ENCODE measurements around the gene RTL5.

RTL5 gene

DNA sequence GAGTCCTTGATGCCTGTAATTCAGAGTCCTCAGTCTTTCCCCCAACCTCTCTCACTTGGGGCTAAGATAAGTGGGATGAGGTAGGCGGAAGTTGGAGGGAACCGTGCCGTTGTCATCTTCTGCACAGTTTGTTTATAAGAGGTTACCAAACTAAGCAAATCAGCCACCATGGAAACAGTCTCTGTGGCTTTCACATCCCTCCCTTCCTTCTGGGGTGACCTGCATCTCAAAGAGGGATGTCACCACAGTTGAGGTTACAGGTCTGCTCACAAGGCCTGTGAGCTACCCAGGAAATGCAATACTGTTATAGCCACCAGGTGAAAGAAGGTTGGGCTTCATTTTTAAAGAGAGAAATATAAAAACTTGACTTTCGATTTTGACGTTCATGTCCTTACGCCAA is 26.3 kb downstream of the RTL5 start:
- no peak overlapping the region for H3K9ac ChIP-seq (ENCODE audit: low read depth, low read length)
- H3K36me3 ChIP-seq (ENCODE audit: insufficient read depth, low read length): no peaks in the 10 kb centered on the region
- H3K4me1 ChIP-seq (ENCODE audit: control insufficient read depth, insufficient read depth, low read length): no peaks in the 10 kb centered on the region
- H3K9me3 ChIP-seq (replicated peaks; ENCODE audit: low read length): no peaks in the 10 kb centered on the region
- no peak overlapping the region for H3K4me2 ChIP-seq (ENCODE audit: low read length)
- no peak overlapping the region for H3K4me3 ChIP-seq (ENCODE audit: low read length)
- H3K27me3 ChIP-seq (ENCODE audit: control insufficient read depth, insufficient read depth, low read length): peaks cover 73% of the 10 kb centered on the region

DNA sequence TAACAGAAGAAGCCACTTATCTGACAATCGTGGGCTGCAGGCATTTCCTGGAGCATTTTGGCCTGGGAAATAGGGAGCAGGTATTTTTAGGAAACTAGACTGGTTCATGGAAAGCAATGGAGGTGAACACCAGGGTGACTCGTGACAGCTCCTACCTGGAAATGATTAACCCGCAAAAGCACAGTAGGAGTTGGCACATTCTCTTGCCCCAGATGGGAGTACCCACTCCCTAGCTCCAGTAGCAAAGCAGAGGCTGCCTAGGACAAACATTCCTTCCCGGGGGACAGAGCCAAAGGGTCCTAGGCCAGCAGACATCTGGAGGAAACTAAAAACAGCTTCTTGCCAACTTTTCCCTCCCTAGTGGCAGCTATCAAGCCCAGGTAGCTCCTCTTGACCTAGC is 29.0 kb downstream of the RTL5 start:
- Histone ChIP-seq H3K4me2 (ENCODE audit: low read length) (no peak overlapping the region), H3K27me3 (ENCODE audit: control insufficient read depth, insufficient read depth, low read length) (peaks cover 60% of the 10 kb centered on the region), H3K4me1 (ENCODE audit: control insufficient read depth, insufficient read depth, low read length) (no peaks in the 10 kb centered on the region), H3K9me3 (replicated peaks; ENCODE audit: low read length) (no peaks in the 10 kb centered on the region), H3K9ac (ENCODE audit: low read depth, low read length) (no peak overlapping the region), H3K36me3 (ENCODE audit: insufficient read depth, low read length) (no peaks in the 10 kb centered on the region), H3K4me3 (ENCODE audit: low read length) (no peak overlapping the region)

DNA sequence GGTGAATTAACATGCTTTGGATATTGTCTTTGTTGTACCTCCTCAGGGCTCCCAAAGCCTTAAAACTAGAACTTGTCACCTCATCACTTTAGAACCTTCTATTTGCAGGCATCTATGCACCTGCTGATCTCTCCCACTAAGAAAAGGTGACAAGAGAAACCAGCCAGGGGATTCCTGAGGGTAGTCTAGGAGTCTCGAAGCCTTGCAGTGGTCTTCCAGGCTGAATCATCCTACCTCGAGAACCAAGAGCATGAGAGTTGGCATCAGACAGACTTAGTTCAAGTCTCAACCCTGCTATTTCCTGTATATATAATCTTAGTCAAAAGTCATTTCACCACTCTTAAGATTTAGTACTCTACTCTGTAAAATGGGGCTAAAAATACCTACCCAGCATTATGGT is 29.6 kb downstream of the RTL5 start:
- Histone ChIP-seq H3K4me1 (ENCODE audit: control insufficient read depth, insufficient read depth, low read length) (no peaks in the 10 kb centered on the region), H3K4me3 (ENCODE audit: low read length) (no peak overlapping the region), H3K9me3 (replicated peaks; ENCODE audit: low read length) (no peaks in the 10 kb centered on the region), H3K27me3 (ENCODE audit: control insufficient read depth, insufficient read depth, low read length) (peaks cover 64% of the 10 kb centered on the region), H3K9ac (ENCODE audit: low read depth, low read length) (no peak overlapping the region), H3K4me2 (ENCODE audit: low read length) (no peak overlapping the region), H3K36me3 (ENCODE audit: insufficient read depth, low read length) (no peaks in the 10 kb centered on the region)

DNA sequence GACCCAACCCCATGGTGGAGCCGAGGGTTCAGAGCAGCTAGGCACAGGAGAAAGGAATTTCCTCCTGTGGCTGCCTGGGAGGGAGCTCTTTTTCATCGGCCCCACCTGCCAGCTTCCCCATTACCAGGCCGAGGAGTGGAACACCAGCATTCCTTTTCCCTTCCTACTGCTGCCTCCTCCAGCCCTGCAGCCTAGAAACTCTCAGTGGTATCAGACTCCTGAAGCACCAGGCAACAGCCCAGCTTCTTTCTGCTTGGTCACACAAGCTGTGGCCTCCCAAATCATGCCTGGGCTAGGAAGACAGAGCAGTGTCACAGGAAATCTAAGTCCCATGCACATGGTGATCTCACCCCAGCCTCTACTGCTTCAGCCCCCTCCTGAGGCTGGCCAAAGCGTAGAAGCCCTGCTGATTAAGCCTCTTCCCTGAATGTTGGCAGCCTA is 30.1 kb downstream of the RTL5 start:
- H3K4me1 ChIP-seq (ENCODE audit: control insufficient read depth, insufficient read depth, low read length): no peaks in the 10 kb centered on the region
- no peaks in the 10 kb centered on the region for H3K9me3 ChIP-seq (replicated peaks; ENCODE audit: low read length)
- no peak overlapping the region for H3K4me2 ChIP-seq (ENCODE audit: low read length)
- no peaks in the 10 kb centered on the region for H3K36me3 ChIP-seq (ENCODE audit: insufficient read depth, low read length)
- no peak overlapping the region for H3K9ac ChIP-seq (ENCODE audit: low read depth, low read length)
- peaks cover 66% of the 10 kb centered on the region for H3K27me3 ChIP-seq (ENCODE audit: control insufficient read depth, insufficient read depth, low read length)
- H3K4me3 ChIP-seq (ENCODE audit: low read length): no peak overlapping the region

DNA sequence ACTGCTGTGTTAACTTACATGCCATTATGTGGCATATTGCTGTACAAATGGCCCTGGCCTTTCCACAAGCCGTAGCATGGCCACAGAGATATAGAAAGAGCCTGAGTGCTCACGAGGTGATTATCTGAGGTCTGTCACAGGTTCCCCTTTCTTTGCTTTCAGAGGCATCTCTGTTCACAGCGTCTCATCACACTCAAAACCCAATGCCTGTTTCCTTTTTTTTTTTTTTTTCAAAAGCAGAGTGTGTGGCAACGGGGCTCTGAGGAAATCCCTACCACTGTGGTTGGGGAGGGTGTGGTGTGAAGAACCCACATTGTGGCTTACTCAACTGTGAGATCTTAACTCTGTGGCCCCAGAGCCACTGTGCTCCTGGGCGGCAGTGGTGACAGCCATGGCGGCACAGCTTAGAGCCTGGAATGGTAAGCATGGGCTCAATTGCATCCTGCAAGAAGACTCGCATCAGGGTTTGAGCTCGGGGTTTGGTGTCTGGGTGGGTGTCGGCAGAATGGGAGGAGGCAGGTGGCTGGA is 30.8 kb downstream of the RTL5 start:
- H3K4me1 ChIP-seq (ENCODE audit: control insufficient read depth, insufficient read depth, low read length): no peaks in the 10 kb centered on the region

DNA sequence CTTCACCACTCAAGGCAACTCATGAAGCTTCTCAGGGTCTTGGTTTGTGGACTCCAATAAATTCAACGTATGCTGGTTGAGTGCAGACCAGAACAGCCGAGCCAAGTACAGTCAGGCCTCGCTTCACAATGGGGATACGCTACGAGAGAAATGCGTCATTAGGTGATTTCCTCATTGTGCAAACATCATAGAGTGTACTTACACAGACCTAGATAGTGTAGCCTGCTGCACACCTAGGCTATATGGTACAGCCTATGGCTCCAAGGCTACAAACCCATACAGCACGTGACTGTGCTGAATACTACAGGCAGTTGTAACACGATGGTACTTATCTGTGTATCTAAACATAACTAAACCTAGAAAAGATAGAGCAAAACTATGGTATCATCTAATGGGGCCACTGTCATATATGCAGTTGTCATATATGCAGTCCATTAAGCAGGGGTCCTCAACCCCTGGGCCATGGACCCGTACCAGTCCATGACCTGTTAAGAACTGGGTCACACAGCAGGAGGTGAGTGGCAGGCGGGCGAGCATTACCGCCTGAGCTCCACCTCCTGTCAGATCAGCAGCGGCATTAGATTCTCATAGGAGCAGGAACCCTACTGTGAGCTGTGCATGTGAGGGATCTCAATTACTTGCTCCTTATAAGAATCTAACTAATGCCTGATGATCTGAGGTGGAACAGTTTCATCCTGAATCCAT is 31.5 kb downstream of the RTL5 start:
- H3K27me3 ChIP-seq (ENCODE audit: control insufficient read depth, insufficient read depth, low read length): peaks cover 75% of the 10 kb centered on the region
- no peak overlapping the region for H3K9ac ChIP-seq (ENCODE audit: low read depth, low read length)
- no peak overlapping the region for H3K4me3 ChIP-seq (ENCODE audit: low read length)
- H3K9me3 ChIP-seq (replicated peaks; ENCODE audit: low read length): no peaks in the 10 kb centered on the region
- H3K4me2 ChIP-seq (ENCODE audit: low read length): no peak overlapping the region
- no peaks in the 10 kb centered on the region for H3K36me3 ChIP-seq (ENCODE audit: insufficient read depth, low read length)
- H3K4me1 ChIP-seq (ENCODE audit: control insufficient read depth, insufficient read depth, low read length): no peaks in the 10 kb centered on the region

More for the DNA sequence above, 30.8 kb downstream of the RTL5 start:
- H3K4me2 ChIP-seq (ENCODE audit: low read length): no peak overlapping the region
- H3K27me3 ChIP-seq (ENCODE audit: control insufficient read depth, insufficient read depth, low read length): peaks cover 71% of the 10 kb centered on the region
- H3K9me3 ChIP-seq (replicated peaks; ENCODE audit: low read length): no peaks in the 10 kb centered on the region
- no peaks in the 10 kb centered on the region for H3K36me3 ChIP-seq (ENCODE audit: insufficient read depth, low read length)
- H3K9ac ChIP-seq (ENCODE audit: low read depth, low read length): no peak overlapping the region
- no peak overlapping the region for H3K4me3 ChIP-seq (ENCODE audit: low read length)

DNA sequence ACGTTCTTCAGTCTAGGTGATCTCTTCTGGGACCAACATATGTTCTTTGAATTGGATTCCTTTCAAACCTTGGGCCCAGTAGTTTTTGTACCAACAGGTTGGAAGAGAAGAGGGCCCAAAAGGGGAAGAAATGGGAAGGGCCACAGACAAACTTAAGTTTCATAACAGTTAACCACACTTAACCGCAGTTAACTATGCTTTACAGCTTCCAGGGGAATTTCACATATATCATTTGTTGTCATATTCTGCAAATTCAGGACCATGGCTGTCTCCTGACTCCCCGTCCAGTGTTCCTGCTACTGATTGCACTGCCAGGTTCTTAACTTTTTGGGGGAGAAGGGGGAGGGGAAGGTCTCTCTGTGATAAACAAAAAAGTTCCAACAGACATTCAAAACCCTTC is 34.6 kb downstream of the RTL5 start:
- Histone ChIP-seq H3K36me3 (ENCODE audit: insufficient read depth, low read length) (no peaks in the 10 kb centered on the region), H3K4me3 (ENCODE audit: low read length) (no peak overlapping the region), H3K4me1 (ENCODE audit: control insufficient read depth, insufficient read depth, low read length) (no peaks in the 10 kb centered on the region), H3K9me3 (replicated peaks; ENCODE audit: low read length) (no peaks in the 10 kb centered on the region), H3K9ac (ENCODE audit: low read depth, low read length) (no peak overlapping the region), H3K27me3 (ENCODE audit: control insufficient read depth, insufficient read depth, low read length) (peaks cover 71% of the 10 kb centered on the region), H3K4me2 (ENCODE audit: low read length) (no peak overlapping the region)

DNA sequence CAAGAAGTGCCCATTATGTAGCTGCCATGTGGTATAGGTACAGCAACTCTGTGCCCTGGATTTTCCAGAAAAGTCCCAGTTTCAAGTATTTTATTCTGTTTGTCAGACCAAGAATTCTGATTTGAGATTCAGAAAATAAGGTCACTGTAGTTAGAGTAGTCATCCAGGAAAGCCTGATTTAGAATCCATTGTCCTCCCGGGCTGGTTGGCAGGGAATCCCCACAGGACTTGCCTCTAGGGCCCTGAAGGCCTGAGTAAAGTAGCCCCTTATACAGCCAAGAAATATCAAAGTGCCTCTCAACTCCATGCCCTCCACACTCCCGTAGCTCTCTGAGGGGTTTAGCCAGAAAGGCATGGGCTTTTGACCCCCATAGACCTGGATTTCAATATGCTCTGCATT is 36.3 kb downstream of the RTL5 start:
- H3K9ac ChIP-seq (ENCODE audit: low read depth, low read length): no peak overlapping the region
- H3K27me3 ChIP-seq (ENCODE audit: control insufficient read depth, insufficient read depth, low read length): peaks cover 69% of the 10 kb centered on the region
- H3K4me1 ChIP-seq (ENCODE audit: control insufficient read depth, insufficient read depth, low read length): no peaks in the 10 kb centered on the region
- H3K9me3 ChIP-seq (replicated peaks; ENCODE audit: low read length): no peaks in the 10 kb centered on the region
- no peak overlapping the region for H3K4me3 ChIP-seq (ENCODE audit: low read length)
- no peaks in the 10 kb centered on the region for H3K36me3 ChIP-seq (ENCODE audit: insufficient read depth, low read length)
- H3K4me2 ChIP-seq (ENCODE audit: low read length): no peak overlapping the region

DNA sequence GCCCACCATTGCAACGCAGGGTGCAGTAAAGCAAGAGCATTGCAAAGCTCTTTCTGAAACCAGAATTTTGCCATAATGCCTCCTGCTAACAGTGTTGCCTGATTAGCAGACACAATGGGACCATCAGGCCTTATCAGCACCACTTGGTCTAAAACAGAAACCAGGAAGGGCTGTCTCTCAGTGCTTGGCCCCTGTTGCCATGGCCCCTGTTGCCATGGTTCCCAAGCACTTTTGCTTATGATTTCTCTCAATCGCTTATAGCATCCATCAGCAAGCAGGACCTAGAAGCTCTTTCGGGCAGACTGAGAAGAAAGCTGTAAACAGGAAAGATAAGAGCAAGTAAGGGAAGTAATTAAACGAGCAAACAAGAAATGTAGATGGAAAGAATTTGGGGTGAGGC is 36.8 kb downstream of the RTL5 start:
- no peaks in the 10 kb centered on the region for H3K9me3 ChIP-seq (replicated peaks; ENCODE audit: low read length)
- H3K27me3 ChIP-seq (ENCODE audit: control insufficient read depth, insufficient read depth, low read length): peaks cover 64% of the 10 kb centered on the region
- H3K4me3 ChIP-seq (ENCODE audit: low read length): no peak overlapping the region
- no peaks in the 10 kb centered on the region for H3K36me3 ChIP-seq (ENCODE audit: insufficient read depth, low read length)
- no peak overlapping the region for H3K4me2 ChIP-seq (ENCODE audit: low read length)
- no peaks in the 10 kb centered on the region for H3K4me1 ChIP-seq (ENCODE audit: control insufficient read depth, insufficient read depth, low read length)
- H3K9ac ChIP-seq (ENCODE audit: low read depth, low read length): no peak overlapping the region

DNA sequence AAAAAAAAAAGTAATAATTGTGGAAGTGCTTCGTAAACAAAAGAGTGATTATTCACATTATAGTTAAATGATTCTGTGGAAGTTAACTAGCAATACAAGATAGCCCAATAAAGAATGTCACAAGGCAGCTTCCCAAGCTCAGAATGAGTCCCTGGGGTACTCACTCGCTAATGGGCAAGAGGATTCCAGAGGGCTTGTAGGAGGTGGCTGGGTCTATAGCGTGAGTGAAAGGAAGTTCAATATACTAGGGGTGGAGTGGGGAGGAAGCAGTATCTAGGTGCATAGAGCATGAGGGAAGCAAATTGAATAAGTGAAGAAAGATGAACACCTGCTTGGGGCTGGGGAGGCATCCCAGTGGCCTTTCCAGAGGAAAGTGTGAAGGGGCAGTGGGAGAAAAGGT is 42.5 kb downstream of the RTL5 start:
- no peaks in the 10 kb centered on the region for H3K36me3 ChIP-seq (ENCODE audit: insufficient read depth, low read length)
- H3K27me3 ChIP-seq (ENCODE audit: control insufficient read depth, insufficient read depth, low read length): peaks cover 61% of the 10 kb centered on the region
- H3K4me2 ChIP-seq (ENCODE audit: low read length): no peak overlapping the region
- no peak overlapping the region for H3K9ac ChIP-seq (ENCODE audit: low read depth, low read length)
- H3K4me3 ChIP-seq (ENCODE audit: low read length): no peak overlapping the region
- no peaks in the 10 kb centered on the region for H3K4me1 ChIP-seq (ENCODE audit: control insufficient read depth, insufficient read depth, low read length)
- no peaks in the 10 kb centered on the region for H3K9me3 ChIP-seq (replicated peaks; ENCODE audit: low read length)

DNA sequence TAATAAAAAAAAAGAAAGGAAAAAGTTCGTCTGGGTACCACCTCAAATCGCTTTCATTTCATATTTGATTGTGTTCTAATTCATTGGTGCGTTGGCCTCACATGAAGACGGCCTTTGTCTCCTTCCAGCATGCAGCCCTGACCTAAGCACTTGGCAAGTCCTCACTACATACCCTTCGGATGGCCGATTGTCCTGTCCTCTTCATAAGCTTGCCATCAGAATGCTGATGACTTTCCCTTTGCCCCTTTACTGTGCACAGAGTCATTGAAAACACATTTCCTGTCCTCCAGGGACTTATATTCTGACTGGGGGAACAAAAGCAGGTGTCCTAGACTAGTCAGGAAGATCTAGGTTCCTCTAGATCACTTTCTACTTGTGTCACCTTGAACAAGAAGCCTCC is 43.0 kb downstream of the RTL5 start:
- H3K4me2 ChIP-seq (ENCODE audit: low read length): no peak overlapping the region
- no peaks in the 10 kb centered on the region for H3K4me1 ChIP-seq (ENCODE audit: control insufficient read depth, insufficient read depth, low read length)
- H3K27me3 ChIP-seq (ENCODE audit: control insufficient read depth, insufficient read depth, low read length): peaks cover 62% of the 10 kb centered on the region
- H3K9me3 ChIP-seq (replicated peaks; ENCODE audit: low read length): no peaks in the 10 kb centered on the region
- no peak overlapping the region for H3K4me3 ChIP-seq (ENCODE audit: low read length)
- no peaks in the 10 kb centered on the region for H3K36me3 ChIP-seq (ENCODE audit: insufficient read depth, low read length)
- no peak overlapping the region for H3K9ac ChIP-seq (ENCODE audit: low read depth, low read length)

DNA sequence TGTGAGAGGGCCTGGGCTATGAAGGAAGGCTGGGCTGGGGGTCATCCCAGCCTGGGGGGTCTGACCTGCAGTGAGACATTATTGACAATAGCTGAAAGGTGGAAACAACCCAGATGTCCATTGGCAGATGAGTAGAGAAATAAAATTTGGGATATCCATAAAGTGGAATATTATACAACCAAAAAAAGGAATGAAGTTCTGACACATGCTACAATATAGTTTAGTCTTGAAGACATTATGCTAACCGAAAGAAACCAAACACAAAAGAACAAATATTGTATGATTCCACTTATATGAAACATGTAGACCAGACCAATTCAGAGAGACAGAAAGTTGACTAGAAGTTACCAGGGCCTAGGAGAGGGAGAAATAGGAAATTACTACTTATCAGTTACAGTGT is 44.7 kb downstream of the RTL5 start:
- H3K9me3 ChIP-seq (replicated peaks; ENCODE audit: low read length): no peaks in the 10 kb centered on the region
- no peaks in the 10 kb centered on the region for H3K4me1 ChIP-seq (ENCODE audit: control insufficient read depth, insufficient read depth, low read length)
- no peak overlapping the region for H3K4me2 ChIP-seq (ENCODE audit: low read length)
- no peak overlapping the region for H3K9ac ChIP-seq (ENCODE audit: low read depth, low read length)
- no peak overlapping the region for H3K4me3 ChIP-seq (ENCODE audit: low read length)
- peaks cover 63% of the 10 kb centered on the region for H3K27me3 ChIP-seq (ENCODE audit: control insufficient read depth, insufficient read depth, low read length)
- H3K36me3 ChIP-seq (ENCODE audit: insufficient read depth, low read length): no peaks in the 10 kb centered on the region
